Pancreas (tissue), 10 donors: ENCODE data around the gene NOCT. TPM values are rescaled to one million over a fixed set of nuclear protein-coding genes. Genes with fewer than 3 reads are reported as not detected.

Experiments
- ATAC-seq, 4 donors: fragments of 200-7000 bp; cut with Tn5 transposase; one replicate each; pipeline versions ENCODE4 v1.8.0 to v1.9.1; 2020; ENCODE audit warnings: mild to moderate bottlenecking in 4 of 4, moderate library complexity in 4 of 4
- DNase-seq, 6 donors: peaks; one replicate each; pipeline ENCODE4 v3.0.0-alpha.2; 2020
- FAIRE-seq: peaks from 2 replicates; lab custom pipeline; 2012; peaks lifted over from hg19 to GRCh38; lab: Jason Lieb, UNC
- H3K27ac ChIP-seq, 4 donors: fragments of 200-600 bp; sonication (generic); 1 replicate in 3 of 4; 2 replicates in 1 of 4; pipeline versions ENCODE4 v1.5.0 to v1.8.0; 2020
- H3K27me3 ChIP-seq, 4 donors: fragments of 200-600 bp; one replicate each; pipeline ENCODE4 v1.8.0; 2021
- H3K36me3 ChIP-seq, 3 donors: fragments of 200-600 bp; sonication (generic) in 1 of 3; one replicate each; pipeline versions ENCODE4 v1.5.0 to v1.8.0; 2020 to 2021
- H3K4me1 ChIP-seq, 3 donors: fragments of 200-600 bp; one replicate each; pipeline ENCODE4 v1.8.0; 2021
- H3K4me3 ChIP-seq, 4 donors: fragments of 200-600 bp; sonication (generic) in 2 of 4; one replicate each; pipeline versions ENCODE4 v1.5.0 to v1.8.0; 2020 to 2021
- H3K9me3 ChIP-seq, 4 donors: fragments of 200-600 bp; one replicate each; pipeline ENCODE4 v1.8.0; 2021
- CTCF ChIP-seq, 4 donors: fragments of 200-600 bp; sonication (generic) in 3 of 4; IDR thresholded peaks; one replicate each; pipeline versions ENCODE4 v1.5.0 to v1.8.0; 2021; ENCODE audit warnings: antibody characterized with exemption in 4 of 4
- whole genome bisulfite sequencing, 2 donors: extraction: QIAGEN DNeasy Blood & Tissue Kit; methylation state at CpG; one replicate each; pipeline ENCODE4 v1.1.7; 2013; 5-methylcytosine and 5-hydroxymethylcytosine counted together
- intact Hi-C, 3 donors: fragments of 100-400 bp; cut with DNase I; formaldehyde crosslinking; loops; one replicate each; pipeline versions ENCODE4 v1.11.1 to v1.14.2; 2022
- polyA plus RNA-seq, 2 donors: library from polyadenylated mRNA; stranded (reverse); fragments of 200-250 nt; gene quantifications; one replicate each; pipeline ENCODE4 v1.2.3, GENCODE V29; 2013
- total RNA-seq, 6 donors: library from RNA; stranded (reverse); fragmentation: NEBNext Ultra II Directional in 4 of 6; extraction: Animal tissue kit (Norgen Biotek cat#: 25700) in 4 of 6; gene quantifications; one replicate each; pipeline versions ENCODE4 v1.2.1 to v1.2.4, GENCODE V29; 2021 to 2023
- donor health status: healthy with polysubstance abuse.
- donor health status: DM: no; HTN: no; CAD: no; lungs with moderate emphysema.
- donor health status: DM: no; HTN: no; CAD: no.
- donor health status: control.
- donor health status: control.
- donor health status: Bipolar disorder and iron deficiency.
- donor health status: DM: yes; HTN: yes; CAD: no.
- donor health status: DM: no; HTN: no; CAD: no.
- donor health status: DM: no; HTN: no; CAD: no.
- donor health status: DM: yes; HTN: yes; CAD: no.

NOCT gene
- total and polyA plus RNA-seq, 8 donors = 1.6 to 4.4 (median 3.0) TPM

DNA sequence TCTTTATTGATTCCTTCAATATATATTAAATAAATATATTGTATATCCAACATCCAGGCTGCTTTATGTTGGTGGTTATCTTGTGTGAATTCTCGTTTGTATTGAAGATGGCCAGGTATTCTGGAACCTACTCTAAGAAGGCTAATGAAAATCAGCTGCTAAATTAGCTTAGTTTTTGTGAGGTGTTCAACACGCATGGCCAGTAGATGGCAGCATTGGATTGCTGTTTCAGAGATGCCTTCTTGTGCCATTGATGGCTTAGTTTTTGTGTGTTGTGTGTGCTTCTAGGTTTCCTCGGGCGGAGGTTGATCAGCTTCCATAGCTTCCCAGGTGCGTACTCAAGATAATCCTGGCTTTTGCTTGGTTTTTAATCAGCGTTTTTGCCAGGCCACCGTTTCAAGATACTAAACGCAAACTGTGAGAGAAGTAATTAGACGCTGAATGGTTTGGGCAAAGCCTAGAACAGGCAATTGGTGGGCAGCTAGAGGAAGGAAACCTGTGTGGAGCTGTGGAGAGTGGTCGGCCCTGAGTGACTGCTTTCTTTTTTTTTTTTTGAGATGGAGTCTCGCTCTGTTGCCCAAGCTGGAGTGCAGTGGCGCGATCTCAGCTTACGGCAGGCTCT is 15.1 kb downstream of the NOCT start:
- Histone ChIP-seq H3K36me3 (no peaks in the 10 kb centered on the region), H3K4me3 (no peak overlapping the region), H3K9me3 (no peaks in the 10 kb centered on the region), H3K27me3 (no peaks in the 10 kb centered on the region), H3K4me1 (peaks cover 9 to 11% (median 9%) of the 10 kb centered on the region in 3 donors), H3K27ac (no peak overlapping the region)
- intact Hi-C loops = loop anchor here in 1 of 3 donors (10.0 kb wide), 1 partner anchor 264 kb away; no protein-coding TSS in a partner anchor
- peak; percentile 39 to 83 (median 76) for ATAC-seq
- 36 to 38% methylated on average over 14 of the region's 14 CpGs for WGBS, 2 donors
- peak in 4 of 6 donors; percentile 56 to 78 (median 66) for DNase-seq
- peak; percentile 20 for FAIRE-seq
- TF ChIP-seq CTCF (IDR thresholded peaks at IDR 0.05) = peak; percentile 56 to 70 (median 61)

- intact Hi-C loops = loop anchor here in 1 of 3 donors (10.0 kb wide), 1 partner anchor 259 kb away; no protein-coding TSS in a partner anchor
- Histone ChIP-seq H3K4me1 (no peaks in the 10 kb centered on the region), H3K27me3 (no peaks in the 10 kb centered on the region), H3K4me3 (no peak overlapping the region), H3K9me3 (no peaks in the 10 kb centered on the region), H3K27ac (no peak overlapping the region), H3K36me3 (peaks cover 0 to under 1% (median 0%) of the 10 kb centered on the region in 3 donors)
- no peak for ATAC-seq
- no peak for TF ChIP-seq CTCF (IDR thresholded peaks at IDR 0.05)
- WGBS, 2 donors = 89 to 91% methylated on average over 5 of the region's 5 CpGs
- no peak for DNase-seq
- FAIRE-seq = no peak
These were observed 20.1 kb downstream of the NOCT start for GRCh38 chr4:139035650-139036049.

DNA sequence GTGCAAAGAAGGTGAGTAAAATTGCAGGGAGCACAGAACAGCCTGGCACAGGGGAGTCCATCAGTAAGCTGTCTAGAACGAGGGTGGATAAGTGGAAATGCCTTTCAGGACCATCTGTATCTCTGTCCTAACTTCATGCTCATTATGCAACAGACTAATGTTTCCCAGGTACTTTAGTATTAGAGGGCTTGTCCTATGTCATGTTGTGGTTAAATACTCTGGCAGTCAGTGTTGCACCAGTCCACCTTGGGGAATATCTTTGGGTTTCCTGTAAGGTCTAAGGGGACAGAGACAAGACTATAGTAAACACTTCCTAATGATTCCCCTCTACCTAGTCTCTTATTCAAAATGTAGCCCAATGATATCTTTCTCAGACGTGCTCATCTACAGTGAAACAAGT is 21.3 kb downstream of the NOCT start:
- H3K27me3 ChIP-seq = no peaks in the 10 kb centered on the region
- TF ChIP-seq CTCF (IDR thresholded peaks at IDR 0.05) = no peak
- no peaks in the 10 kb centered on the region for H3K9me3 ChIP-seq
- intact Hi-C loops = loop anchor here in 1 of 3 donors (10.0 kb wide), 1 partner anchor 258 kb away; no protein-coding TSS in a partner anchor
- no peak overlapping the region for H3K27ac ChIP-seq
- H3K4me3 ChIP-seq = no peak overlapping the region
- no peaks in the 10 kb centered on the region for H3K4me1 ChIP-seq
- ATAC-seq = no peak
- DNase-seq = no peak
- H3K36me3 ChIP-seq = peaks cover 0 to 4% (median 0%) of the 10 kb centered on the region in 3 donors
- no peak for FAIRE-seq
- 67 to 90% methylated on average over 2 of the region's 2 CpGs for WGBS, 2 donors

- no peak for ATAC-seq
- H3K27ac ChIP-seq = no peak overlapping the region
- no peak overlapping the region for H3K4me3 ChIP-seq
- intact Hi-C loops = loop anchor here in 1 of 3 donors (10.0 kb wide), 1 partner anchor 256 kb away; no protein-coding TSS in a partner anchor
- H3K27me3 ChIP-seq = no peaks in the 10 kb centered on the region
- TF ChIP-seq CTCF (IDR thresholded peaks at IDR 0.05) = no peak
- FAIRE-seq = no peak
- H3K4me1 ChIP-seq = no peaks in the 10 kb centered on the region
- no peaks in the 10 kb centered on the region for H3K9me3 ChIP-seq
- DNase-seq = no peak
- H3K36me3 ChIP-seq = peaks cover 0 to 4% (median 0%) of the 10 kb centered on the region in 3 donors
- WGBS, 2 donors = 72 to 77% methylated on average over 1 of the region's 1 CpG
These were observed 23.4 kb downstream of the NOCT start for GRCh38 chr4:139038874-139039443.
